ENCODE results near the gene CCR8. TPM values are rescaled to one million over a fixed set of nuclear protein-coding genes. Genes with fewer than 3 reads are reported as not detected.
"Not testable (repeated sequence)": the region's sequence is repeated elsewhere in the genome, so short reads cannot be mapped to it uniquely, and the experiment has no call there.

CCR8 gene
- polyA plus RNA-seq, 3 donors: not detected

- no peak for DNase-seq (ENCODE audit: extremely low read depth in 1 of 11, low read depth in 9 of 11, low spot score in 4 of 11)
Measured at GRCh38 chr3:39299279-39299678, 30.2 kb upstream of the CCR8 start.

GRCh38 chr3:39302178-39302577 lies 27.3 kb upstream of the CCR8 start:
- DNase-seq (ENCODE audit: extremely low read depth in 1 of 11, low read depth in 9 of 11, low spot score in 4 of 11): no peak

GRCh38 chr3:39313289-39313688 lies 16.2 kb upstream of the CCR8 start:
- no peak for DNase-seq (ENCODE audit: extremely low read depth in 1 of 11, low read depth in 9 of 11, low spot score in 4 of 11)

GRCh38 chr3:39315420-39315819 lies 14.1 kb upstream of the CCR8 start:
- DNase-seq (ENCODE audit: extremely low read depth in 1 of 11, low read depth in 9 of 11, low spot score in 4 of 11): no peak

- no peak for DNase-seq (ENCODE audit: extremely low read depth in 1 of 11, low read depth in 9 of 11, low spot score in 4 of 11)
Measured at GRCh38 chr3:39317571-39318169, 11.8 kb upstream of the CCR8 start.

- DNase-seq (ENCODE audit: extremely low read depth in 1 of 11, low read depth in 9 of 11, low spot score in 4 of 11): no peak
Measured at GRCh38 chr3:39318301-39318700, 11.2 kb upstream of the CCR8 start.

GRCh38 chr3:39319249-39319648 lies 10.3 kb upstream of the CCR8 start:
- no peak for DNase-seq (ENCODE audit: extremely low read depth in 1 of 11, low read depth in 9 of 11, low spot score in 4 of 11)

GRCh38 chr3:39321574-39321983 lies 7.9 kb upstream of the CCR8 start:
- not testable (repeated sequence) for DNase-seq (ENCODE audit: extremely low read depth in 1 of 11, low read depth in 9 of 11, low spot score in 4 of 11)

GRCh38 chr3:39322209-39322715 lies 7.2 kb upstream of the CCR8 start:
- not testable (repeated sequence) for DNase-seq (ENCODE audit: extremely low read depth in 1 of 11, low read depth in 9 of 11, low spot score in 4 of 11)

GRCh38 chr3:39322936-39323335 lies 6.6 kb upstream of the CCR8 start:
- DNase-seq (ENCODE audit: extremely low read depth in 1 of 11, low read depth in 9 of 11, low spot score in 4 of 11): no peak

GRCh38 chr3:39323494-39323893 lies 6.0 kb upstream of the CCR8 start:
- no peak for DNase-seq (ENCODE audit: extremely low read depth in 1 of 11, low read depth in 9 of 11, low spot score in 4 of 11)

GRCh38 chr3:39325236-39325635 lies 4.3 kb upstream of the CCR8 start:
- DNase-seq (ENCODE audit: extremely low read depth in 1 of 11, low read depth in 9 of 11, low spot score in 4 of 11): no peak

GRCh38 chr3:39327053-39327745 lies 2.3 kb upstream of the CCR8 start:
- no peak for DNase-seq (ENCODE audit: extremely low read depth in 1 of 11, low read depth in 9 of 11, low spot score in 4 of 11)

- DNase-seq (ENCODE audit: extremely low read depth in 1 of 11, low read depth in 9 of 11, low spot score in 4 of 11): no peak
Measured at GRCh38 chr3:39327746-39328349, 1.7 kb upstream of the CCR8 start.

- DNase-seq (ENCODE audit: extremely low read depth in 1 of 11, low read depth in 9 of 11, low spot score in 4 of 11): no peak
Measured at GRCh38 chr3:39330824-39331223, 1.3 kb downstream of the CCR8 start.

- no peak for DNase-seq (ENCODE audit: extremely low read depth in 1 of 11, low read depth in 9 of 11, low spot score in 4 of 11)
Measured at GRCh38 chr3:39332525-39332924, 3.0 kb downstream of the CCR8 start.

GRCh38 chr3:39333607-39334006 lies 4.1 kb downstream of the CCR8 start:
- DNase-seq (ENCODE audit: extremely low read depth in 1 of 11, low read depth in 9 of 11, low spot score in 4 of 11): no peak

- no peak for DNase-seq (ENCODE audit: extremely low read depth in 1 of 11, low read depth in 9 of 11, low spot score in 4 of 11)
Measured at GRCh38 chr3:39334205-39334604, 4.7 kb downstream of the CCR8 start.

- DNase-seq (ENCODE audit: extremely low read depth in 1 of 11, low read depth in 9 of 11, low spot score in 4 of 11): no peak
Measured at GRCh38 chr3:39338201-39338600, 8.7 kb downstream of the CCR8 start.

GRCh38 chr3:39339086-39339485 lies 9.6 kb downstream of the CCR8 start:
- no peak for DNase-seq (ENCODE audit: extremely low read depth in 1 of 11, low read depth in 9 of 11, low spot score in 4 of 11)

All from renal cortex interstitium (tissue), 11 donors.